SU-DHL-6 (cell line): ENCODE results near the gene PXDN.

Experiments
- EZH2phosphoT487 ChIP-seq: fragments of 200-600 bp; sonication (generic), shearing (Covaris generic); conservative IDR thresholded peaks from 2 replicates; pipeline ENCODE4 v1.6.1; 2018; ENCODE audit warnings: mild to moderate bottlenecking, antibody characterized with exemption, low read length, moderate library complexity, mixed read lengths
- TF ChIP-seq, protein P1 (sequence below): fragments of 200-600 bp; sonication (generic); IDR thresholded peaks from one replicate; pipeline ENCODE4 v1.5.1; 2017; ENCODE audit warnings: antibody characterized with exemption, mild to moderate bottlenecking, low read length, moderate library complexity; ENCODE audit not compliant: insufficient read depth, poor library complexity, severe bottlenecking

DNA sequence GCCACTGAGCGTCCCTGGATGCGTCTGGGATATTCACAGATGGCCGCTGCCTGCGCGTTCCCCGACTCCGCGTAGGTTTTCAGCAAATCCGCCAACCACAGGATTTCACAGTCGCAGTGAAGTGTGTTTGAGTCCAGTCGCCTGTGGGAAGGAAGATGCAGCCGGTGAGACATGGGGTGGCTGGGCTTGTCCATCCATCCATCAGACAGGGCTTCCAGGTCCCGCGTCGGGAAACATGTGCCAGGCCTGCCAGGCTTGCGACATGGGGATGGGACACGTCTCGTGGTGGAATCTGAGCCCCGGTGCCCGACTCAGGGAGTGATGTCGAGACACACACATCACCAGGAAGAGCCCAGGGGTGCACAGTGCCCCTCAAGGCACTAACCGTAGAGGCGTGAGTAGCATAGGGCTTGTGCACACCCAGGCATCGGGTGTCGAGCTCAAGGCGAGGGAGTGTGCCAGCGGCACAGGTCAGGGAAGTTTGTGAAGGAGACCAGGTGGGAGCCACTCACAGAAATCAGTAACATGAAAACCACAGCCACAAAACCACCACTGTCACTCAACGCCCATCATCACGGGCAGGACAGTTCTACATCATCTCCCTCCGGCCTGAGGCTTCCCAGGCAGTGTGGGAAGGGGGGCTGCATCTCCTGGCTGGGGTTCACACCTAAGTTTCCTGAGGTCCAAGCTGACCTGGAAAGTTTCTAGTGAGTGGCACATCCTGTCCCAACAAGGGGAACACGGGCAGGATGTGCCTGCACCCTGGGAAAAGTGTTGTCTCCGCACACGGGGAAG is 63.9 kb downstream of the PXDN start:
- TF ChIP-seq, protein P1, sequence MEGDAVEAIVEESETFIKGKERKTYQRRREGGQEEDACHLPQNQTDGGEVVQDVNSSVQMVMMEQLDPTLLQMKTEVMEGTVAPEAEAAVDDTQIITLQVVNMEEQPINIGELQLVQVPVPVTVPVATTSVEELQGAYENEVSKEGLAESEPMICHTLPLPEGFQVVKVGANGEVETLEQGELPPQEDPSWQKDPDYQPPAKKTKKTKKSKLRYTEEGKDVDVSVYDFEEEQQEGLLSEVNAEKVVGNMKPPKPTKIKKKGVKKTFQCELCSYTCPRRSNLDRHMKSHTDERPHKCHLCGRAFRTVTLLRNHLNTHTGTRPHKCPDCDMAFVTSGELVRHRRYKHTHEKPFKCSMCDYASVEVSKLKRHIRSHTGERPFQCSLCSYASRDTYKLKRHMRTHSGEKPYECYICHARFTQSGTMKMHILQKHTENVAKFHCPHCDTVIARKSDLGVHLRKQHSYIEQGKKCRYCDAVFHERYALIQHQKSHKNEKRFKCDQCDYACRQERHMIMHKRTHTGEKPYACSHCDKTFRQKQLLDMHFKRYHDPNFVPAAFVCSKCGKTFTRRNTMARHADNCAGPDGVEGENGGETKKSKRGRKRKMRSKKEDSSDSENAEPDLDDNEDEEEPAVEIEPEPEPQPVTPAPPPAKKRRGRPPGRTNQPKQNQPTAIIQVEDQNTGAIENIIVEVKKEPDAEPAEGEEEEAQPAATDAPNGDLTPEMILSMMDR: no peak
- TF ChIP-seq EZH2phosphoT487: no peak
